Mesodermal cell (in vitro differentiated cells): ENCODE results near the gene PDE6A. TPM values are rescaled to one million over a fixed set of nuclear protein-coding genes. Genes with fewer than 3 reads are reported as not detected.

Experiments used
- H3K27ac ChIP-seq: 2 replicates; pipeline ENCODE4 v1.7.0; 2013; ENCODE audit warnings: mild to moderate bottlenecking, low read depth, low read length, moderate library complexity; ENCODE audit not compliant: severe bottlenecking
- H3K36me3 ChIP-seq: 2 replicates; pipeline ENCODE4 v1.7.1; 2013; ENCODE audit warnings: mild to moderate bottlenecking, low read length, moderate library complexity; ENCODE audit not compliant: control insufficient read depth, insufficient read depth
- H3K4me1 ChIP-seq: one replicate; pipeline ENCODE4 v1.7.1; 2013; ENCODE audit warnings: mild to moderate bottlenecking, low read length; ENCODE audit not compliant: insufficient read depth, control insufficient read depth, poor library complexity, severe bottlenecking
- H3K4me3 ChIP-seq: 2 replicates; pipeline ENCODE4 v1.7.0; 2013; ENCODE audit warnings: low read length, control low read depth, mild to moderate bottlenecking; ENCODE audit not compliant: insufficient read depth, poor library complexity, severe bottlenecking; ENCODE audit errors: extremely low read depth
- H3K9me3 ChIP-seq: 2 replicates; pipeline ENCODE4 v1.7.1; 2013; ENCODE audit warnings: mild to moderate bottlenecking, low read length, moderate library complexity; ENCODE audit not compliant: control insufficient read depth
- WGBS, 2 experiments: methylation state at CpG; one replicate each; pipeline ENCODE4 v1.1.5; 2013; ENCODE audit warnings: missing lambda C conversion rate in 2 of 2; ENCODE audit not compliant: insufficient coverage in 2 of 2; 5-methylcytosine and 5-hydroxymethylcytosine counted together
- polyA plus RNA-seq, 2 experiments: library from polyadenylated mRNA; stranded (reverse); fragments of 50-300 nt; gene quantifications; one replicate each; pipeline ENCODE4 v1.2.3, GENCODE V29; 2013

Gene PDE6A
- 0.04 TPM for polyA plus RNA-seq (2013, experiment 1 of 2)
- polyA plus RNA-seq (2013, experiment 2 of 2) = not detected

DNA sequence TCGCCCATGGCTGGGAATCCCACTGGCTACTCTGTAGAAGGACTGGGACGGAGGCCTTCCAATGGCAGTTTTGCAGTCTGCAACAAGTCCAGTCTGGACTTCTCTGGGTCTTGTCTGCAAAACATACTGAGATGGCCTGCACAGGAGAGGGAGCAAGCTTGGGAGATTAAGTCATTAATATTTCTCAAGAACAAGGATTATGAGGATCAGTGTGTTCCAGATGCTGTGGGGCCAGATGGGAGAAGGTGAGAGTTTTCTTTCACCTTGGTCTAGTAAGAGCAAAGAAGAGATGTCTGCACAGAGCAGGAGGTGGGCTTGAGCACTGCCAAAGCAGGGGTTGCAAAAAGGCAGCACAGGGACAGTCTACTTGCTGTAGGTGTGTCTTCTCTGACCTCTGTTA, at the start of gene PDE6A:
PDE6A (minus strand) TSS at position 128 of the 400 bp plus-strand sequence; CDS start at position 8, 120 bp downstream.
- no peak within 1 kb of the TSS for H3K27ac ChIP-seq
- 92 to 95% methylated on average over 2 of the region's 2 CpGs for WGBS, 2 experiments
- H3K4me3 ChIP-seq = no peak within 1 kb of the TSS
- H3K36me3 ChIP-seq = no peaks in the 10 kb centered on the region
- H3K9me3 ChIP-seq = no peaks in the 10 kb centered on the region
- peaks cover 15% of the 10 kb centered on the region for H3K4me1 ChIP-seq

DNA sequence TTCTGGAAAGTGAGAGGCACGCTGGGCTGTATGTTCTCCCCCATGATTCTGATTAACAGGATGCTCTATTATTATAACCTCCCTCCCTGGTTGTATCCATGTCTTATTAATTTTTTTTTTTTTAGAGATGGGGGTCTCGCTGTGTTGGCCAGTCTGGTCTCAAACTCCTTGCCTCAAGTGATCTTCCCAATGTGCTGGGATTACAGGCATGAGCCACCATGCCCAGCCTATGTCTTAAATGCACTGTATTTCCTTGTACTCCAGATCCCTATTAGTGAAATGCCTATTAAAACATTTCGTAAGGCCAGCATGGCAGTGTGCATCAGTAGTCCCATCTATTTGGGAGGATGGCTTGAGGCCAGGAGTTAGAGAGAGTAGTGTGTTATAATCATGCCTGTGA, 48.9 kb upstream of the PDE6A start:
- 92 to 100% methylated on average over 2 of the region's 3 CpGs for WGBS, 2 experiments

DNA sequence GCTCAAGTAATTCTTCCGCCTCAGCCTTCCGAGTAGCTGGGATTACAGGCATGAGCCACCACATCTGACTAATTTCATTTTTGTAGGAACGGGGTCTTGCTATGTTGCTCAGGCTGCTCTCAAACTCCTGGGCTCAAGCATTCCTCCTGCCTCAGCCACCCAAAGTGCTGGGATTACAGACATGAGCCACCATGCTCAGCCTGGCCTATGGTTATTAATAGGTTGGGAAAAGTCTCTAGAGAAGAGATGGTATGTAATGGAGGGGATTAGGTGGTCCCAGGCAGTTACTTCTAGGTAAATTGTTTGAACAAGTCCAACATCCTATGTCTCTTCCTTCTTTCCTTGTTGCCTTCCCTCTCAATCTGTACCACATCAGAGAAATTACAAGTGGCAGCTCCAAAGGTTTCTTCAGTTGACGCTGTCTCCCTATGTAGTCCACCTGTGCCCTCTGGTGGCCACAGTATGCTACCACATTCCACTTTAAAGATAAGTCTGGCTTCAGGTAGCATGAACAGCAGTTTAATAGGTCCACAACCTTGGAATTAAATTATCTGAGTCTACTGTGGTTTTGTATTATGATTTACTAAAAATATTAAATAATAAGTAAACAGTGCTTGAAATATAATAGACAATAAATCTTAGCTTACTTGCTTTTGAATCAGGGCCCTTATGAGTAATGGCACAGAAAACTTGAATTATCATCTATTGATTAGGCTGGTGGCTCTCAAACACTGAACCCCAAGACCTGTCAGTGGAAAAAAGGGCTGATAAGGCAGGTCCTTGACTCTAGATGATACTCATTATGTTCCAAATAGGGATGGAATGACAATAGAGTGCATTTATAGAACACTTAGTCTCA, 46.2 kb upstream of the PDE6A start:
- Histone ChIP-seq H3K4me1 (peaks cover 6% of the 10 kb centered on the region), H3K27ac (no peak overlapping the region), H3K4me3 (no peak overlapping the region), H3K36me3 (peaks cover 6% of the 10 kb centered on the region), H3K9me3 (no peaks in the 10 kb centered on the region)
- 67 to 87% methylated on average over 3 to 4 of the region's 4 CpGs for WGBS, 2 experiments

More for the DNA sequence above, 48.9 kb upstream of the PDE6A start:
- peaks cover 6% of the 10 kb centered on the region for H3K36me3 ChIP-seq
- H3K4me1 ChIP-seq = peaks cover 6% of the 10 kb centered on the region
- no peak overlapping the region for H3K27ac ChIP-seq
- no peak overlapping the region for H3K4me3 ChIP-seq
- H3K9me3 ChIP-seq = no peaks in the 10 kb centered on the region

DNA sequence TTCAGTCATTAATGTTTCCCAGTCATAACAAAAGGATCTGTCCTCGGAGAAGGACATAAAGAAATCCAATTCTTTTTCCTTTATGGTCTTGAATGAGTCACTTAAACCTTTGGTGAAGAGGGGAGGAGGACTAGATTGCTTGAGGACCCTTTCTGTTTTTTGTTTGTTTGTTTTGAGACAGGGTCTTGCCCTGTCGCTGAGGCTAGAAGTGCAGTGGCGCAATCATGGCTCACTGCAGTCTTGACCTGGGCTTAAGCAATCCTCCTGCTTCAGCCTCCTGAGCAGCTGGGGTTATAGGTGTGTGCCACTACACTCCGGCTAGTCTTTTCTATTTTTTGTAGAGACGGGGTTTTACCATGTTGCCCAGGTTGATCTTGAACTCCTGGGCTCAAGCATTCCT, 43.5 kb upstream of the PDE6A start:
- H3K36me3 ChIP-seq = no peaks in the 10 kb centered on the region
- H3K9me3 ChIP-seq = no peaks in the 10 kb centered on the region
- no peaks in the 10 kb centered on the region for H3K4me1 ChIP-seq
- WGBS, 2 experiments = 89 to 97% methylated on average over 4 of the region's 5 CpGs
- H3K4me3 ChIP-seq = no peak overlapping the region
- H3K27ac ChIP-seq = no peak overlapping the region

DNA sequence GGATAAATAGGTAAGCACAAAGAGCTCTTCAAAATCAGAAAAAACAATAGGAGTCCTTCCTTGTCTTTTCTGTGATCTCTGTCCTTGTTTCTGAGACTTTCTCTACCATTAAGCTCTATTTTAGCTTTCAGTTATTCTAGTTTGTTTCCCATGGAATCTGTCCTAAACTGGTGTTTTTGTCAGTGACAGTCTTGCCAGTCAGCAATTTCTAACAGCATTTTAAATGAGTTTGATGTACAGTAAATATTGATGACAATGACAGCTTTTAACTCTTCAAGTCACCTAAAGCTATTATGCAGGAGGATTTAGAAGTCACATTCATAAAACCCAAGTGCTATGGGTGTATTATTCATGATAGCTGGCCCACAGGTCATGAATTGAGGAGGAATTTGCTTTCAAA, 37.9 kb upstream of the PDE6A start:
- Histone ChIP-seq H3K27ac (no peak overlapping the region), H3K36me3 (peaks cover 19% of the 10 kb centered on the region), H3K4me1 (no peaks in the 10 kb centered on the region), H3K9me3 (no peaks in the 10 kb centered on the region), H3K4me3 (no peak overlapping the region)

DNA sequence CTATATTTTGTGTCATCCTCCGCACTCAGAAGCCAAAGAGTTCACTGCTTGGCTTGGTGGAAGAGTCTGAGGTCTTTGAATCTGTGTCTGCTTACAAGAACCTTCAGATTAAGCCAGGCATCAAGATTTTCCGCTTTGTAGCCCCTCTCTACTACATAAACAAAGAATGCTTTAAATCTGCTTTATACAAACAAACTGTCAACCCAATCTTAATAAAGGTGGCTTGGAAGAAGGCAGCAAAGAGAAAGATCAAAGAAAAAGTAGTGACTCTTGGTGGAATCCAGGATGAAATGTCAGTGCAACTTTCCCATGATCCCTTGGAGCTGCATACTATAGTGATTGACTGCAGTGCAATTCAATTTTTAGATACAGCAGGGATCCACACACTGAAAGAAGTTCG, 36.6 kb upstream of the PDE6A start:
- Histone ChIP-seq H3K27ac (no peak overlapping the region), H3K4me1 (no peaks in the 10 kb centered on the region), H3K9me3 (no peaks in the 10 kb centered on the region), H3K4me3 (no peak overlapping the region), H3K36me3 (peaks cover 19% of the 10 kb centered on the region)
- WGBS, 2 experiments = 100% methylated on average over 1 to 2 of the region's 3 CpGs

DNA sequence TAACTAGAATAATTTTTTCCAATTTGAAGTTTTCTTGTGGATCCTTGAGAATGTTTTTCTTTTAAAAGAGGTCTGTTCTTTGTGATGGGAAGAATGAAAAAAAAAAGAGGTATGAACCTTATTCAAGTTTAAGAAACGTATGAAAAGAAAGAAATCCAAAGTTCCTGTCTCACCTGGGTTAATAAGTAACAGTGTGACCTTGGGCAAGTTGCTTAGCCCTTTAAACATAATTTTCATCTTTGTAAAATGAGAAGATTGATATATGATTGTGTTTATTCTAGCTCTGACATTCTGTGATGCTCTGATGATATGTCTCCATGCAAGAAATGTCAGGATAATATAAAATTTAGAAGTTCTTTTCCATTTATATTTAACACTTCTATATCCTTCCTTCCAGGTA, 35.3 kb upstream of the PDE6A start:
- WGBS, 2 experiments = no CpG with 5 or more reads among the region's 1 CpG
- Histone ChIP-seq H3K4me1 (no peaks in the 10 kb centered on the region), H3K27ac (no peak overlapping the region), H3K36me3 (peaks cover 19% of the 10 kb centered on the region), H3K9me3 (no peaks in the 10 kb centered on the region), H3K4me3 (no peak overlapping the region)

DNA sequence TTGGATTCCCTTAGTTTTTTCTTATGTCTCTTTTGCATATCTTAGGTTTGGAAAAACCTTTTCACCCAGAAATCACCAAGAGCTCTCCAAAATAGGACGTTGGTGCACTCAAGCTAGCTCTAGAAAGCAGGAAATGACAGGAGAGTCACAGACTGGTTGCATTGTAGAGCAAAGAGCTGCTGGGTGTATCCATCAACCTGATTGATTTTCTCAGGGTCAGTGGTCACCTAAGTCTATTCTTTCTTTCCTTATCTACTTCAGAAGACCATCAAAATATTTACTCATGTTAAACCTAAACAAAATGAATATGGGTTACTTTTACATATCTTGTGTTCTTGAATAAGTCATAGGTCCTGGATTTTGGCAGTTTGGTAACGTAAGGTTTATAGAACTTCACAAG, 30.8 kb upstream of the PDE6A start:
- H3K36me3 ChIP-seq = peaks cover 18% of the 10 kb centered on the region
- WGBS, 2 experiments = 70 to 100% methylated on average over 1 to 2 of the region's 2 CpGs
- no peaks in the 10 kb centered on the region for H3K9me3 ChIP-seq
- H3K4me3 ChIP-seq = no peak overlapping the region
- no peak overlapping the region for H3K27ac ChIP-seq
- H3K4me1 ChIP-seq = no peaks in the 10 kb centered on the region

DNA sequence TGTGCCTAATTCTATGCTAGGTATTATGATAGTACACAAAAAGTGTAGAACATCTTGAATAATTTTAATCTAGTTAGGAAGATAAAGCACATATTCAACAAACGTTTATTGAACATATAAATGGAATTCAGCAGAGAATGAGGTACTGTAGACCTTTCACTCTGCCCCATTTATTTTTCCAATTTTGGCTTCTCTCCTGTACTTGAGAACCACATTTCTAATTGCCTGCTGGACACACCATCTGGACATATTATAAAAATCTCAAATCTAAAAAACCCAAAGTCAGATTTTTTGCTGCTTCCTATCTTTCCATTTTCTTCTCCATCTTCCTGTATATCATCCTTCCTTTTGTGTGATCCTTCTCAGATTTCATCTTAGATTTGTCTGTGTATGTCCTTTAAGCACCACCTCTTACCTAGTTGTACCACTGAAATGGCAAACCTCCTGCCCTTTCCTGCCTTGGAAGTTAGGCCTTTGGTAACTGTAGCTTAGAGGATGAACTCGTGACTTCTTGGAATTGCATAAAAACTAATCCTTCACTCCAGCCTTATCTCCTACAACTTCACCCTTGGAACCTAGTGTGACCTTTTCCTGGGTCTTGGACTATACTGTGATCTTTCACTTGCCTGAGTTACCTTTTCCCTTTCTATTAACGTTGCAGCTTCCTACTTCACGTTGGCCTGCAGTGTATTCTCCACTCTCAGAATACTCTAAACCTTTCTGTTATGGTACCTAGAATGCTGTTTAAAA, 24.8 kb upstream of the PDE6A start:
- Histone ChIP-seq H3K9me3 (no peaks in the 10 kb centered on the region), H3K27ac (no peak overlapping the region), H3K4me3 (no peak overlapping the region), H3K4me1 (no peaks in the 10 kb centered on the region), H3K36me3 (no peaks in the 10 kb centered on the region)
- 50 to 70% methylated on average over 1 to 2 of the region's 4 CpGs for WGBS, 2 experiments

DNA sequence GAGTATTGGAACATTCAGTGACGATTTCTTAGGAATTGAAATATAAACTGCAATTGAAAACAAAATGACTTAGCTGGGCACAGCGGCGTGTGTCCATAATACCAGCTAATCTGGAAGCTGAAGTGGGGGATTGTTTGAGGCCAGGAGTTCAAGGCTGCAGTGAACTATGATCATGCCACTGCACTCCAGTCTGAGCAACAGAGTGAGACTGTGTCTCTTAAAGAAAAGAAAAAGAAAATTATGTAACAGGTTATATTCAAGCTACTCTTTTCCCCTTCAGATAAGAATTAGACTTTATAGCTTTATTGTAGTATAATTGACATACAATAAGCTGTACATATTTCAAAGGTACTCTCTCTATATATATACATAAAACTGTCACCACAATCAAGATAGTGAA, 22.4 kb upstream of the PDE6A start:
- Histone ChIP-seq H3K4me1 (no peaks in the 10 kb centered on the region), H3K4me3 (no peak overlapping the region), H3K27ac (no peak overlapping the region), H3K36me3 (no peaks in the 10 kb centered on the region), H3K9me3 (no peaks in the 10 kb centered on the region)
- 93 to 100% methylated on average over 3 of the region's 3 CpGs for WGBS, 2 experiments

DNA sequence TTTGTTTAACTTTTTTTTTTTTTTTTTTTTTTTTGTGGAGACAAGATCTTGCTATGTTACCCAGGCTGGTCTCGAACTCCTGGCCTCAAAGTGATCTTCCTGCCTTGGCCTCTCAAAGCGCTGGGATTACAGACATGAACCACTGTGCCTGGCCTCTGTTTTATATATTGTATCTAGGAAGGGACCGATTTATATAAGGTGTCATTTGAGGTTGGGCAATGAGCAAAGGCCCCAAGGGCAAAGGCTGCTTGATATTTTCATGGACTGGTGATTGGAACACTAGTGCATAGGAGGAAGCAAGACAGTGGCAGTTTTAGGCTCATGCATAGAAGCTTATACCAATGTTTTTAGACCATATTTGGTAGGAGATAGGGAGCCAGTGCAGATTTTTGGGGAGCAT, 19.1 kb upstream of the PDE6A start:
- H3K4me3 ChIP-seq = no peak overlapping the region
- H3K4me1 ChIP-seq = peaks cover 11% of the 10 kb centered on the region
- WGBS, 2 experiments = 89 to 100% methylated on average over 3 of the region's 3 CpGs

More for the DNA sequence above, 19.1 kb upstream of the PDE6A start:
- Histone ChIP-seq H3K27ac (no peak overlapping the region), H3K36me3 (no peaks in the 10 kb centered on the region), H3K9me3 (no peaks in the 10 kb centered on the region)
